Skeletal muscle tissue (tissue), 5 donors: Measurements from ENCODE around the gene C1orf56. TPM values are rescaled to one million over a fixed set of nuclear protein-coding genes. Genes with fewer than 3 reads are reported as not detected.
"Not testable (repeated sequence)": the region's sequence is repeated elsewhere in the genome, so short reads cannot be mapped to it uniquely, and the experiment has no call there.

Source experiments
- H3K27ac ChIP-seq: one replicate; pipeline ENCODE4 v1.7.0; 2013; ENCODE audit warnings: mild to moderate bottlenecking, low read depth, low read length, inconsistent platforms
- H3K27me3 ChIP-seq, 3 donors: one replicate each; pipeline ENCODE4 v1.7.0; 2013; ENCODE audit warnings: low read length in 3 of 3; ENCODE audit not compliant: control insufficient read depth in 3 of 3, insufficient read depth in 3 of 3
- H3K36me3 ChIP-seq, 3 donors: one replicate each; pipeline ENCODE4 v1.7.0; 2013; ENCODE audit warnings: low read length in 3 of 3; ENCODE audit not compliant: control insufficient read depth in 3 of 3, insufficient read depth in 3 of 3
- H3K4me1 ChIP-seq, 3 donors: one replicate each; pipeline ENCODE4 v1.7.0; 2013; ENCODE audit warnings: low read length in 3 of 3, mild to moderate bottlenecking in 3 of 3; ENCODE audit not compliant: control insufficient read depth in 3 of 3, insufficient read depth in 3 of 3
- H3K4me3 ChIP-seq, 3 donors: one replicate each; pipeline ENCODE4 v1.7.0; 2013; ENCODE audit warnings: low read length in 3 of 3
- H3K9ac ChIP-seq, 3 donors: one replicate each; pipeline ENCODE4 v1.7.0; 2013; ENCODE audit warnings: low read length in 3 of 3, mild to moderate bottlenecking in 3 of 3, moderate library complexity in 2 of 3, low read depth in 1 of 3
- H3K9me3 ChIP-seq, 3 donors: one replicate each; pipeline ENCODE4 v1.7.0; 2013; ENCODE audit warnings: low read length in 3 of 3; ENCODE audit not compliant: control insufficient read depth in 3 of 3
- small RNA-seq: library from RNA; depleted of rRNA; stranded (forward); fragments of <200 nt; gene quantifications from one replicate; pipeline ENCODE3, GENCODE V24; 2014
- total RNA-seq: library from RNA; depleted of rRNA; stranded (reverse); fragments of >200 nt; gene quantifications from one replicate; pipeline ENCODE4 v1.2.3, GENCODE V29; 2014
- donor health status: Osteomylitis.

C1orf56 gene
- total RNA-seq, 1 donor from 2014 or later = 1.6 TPM

DNA sequence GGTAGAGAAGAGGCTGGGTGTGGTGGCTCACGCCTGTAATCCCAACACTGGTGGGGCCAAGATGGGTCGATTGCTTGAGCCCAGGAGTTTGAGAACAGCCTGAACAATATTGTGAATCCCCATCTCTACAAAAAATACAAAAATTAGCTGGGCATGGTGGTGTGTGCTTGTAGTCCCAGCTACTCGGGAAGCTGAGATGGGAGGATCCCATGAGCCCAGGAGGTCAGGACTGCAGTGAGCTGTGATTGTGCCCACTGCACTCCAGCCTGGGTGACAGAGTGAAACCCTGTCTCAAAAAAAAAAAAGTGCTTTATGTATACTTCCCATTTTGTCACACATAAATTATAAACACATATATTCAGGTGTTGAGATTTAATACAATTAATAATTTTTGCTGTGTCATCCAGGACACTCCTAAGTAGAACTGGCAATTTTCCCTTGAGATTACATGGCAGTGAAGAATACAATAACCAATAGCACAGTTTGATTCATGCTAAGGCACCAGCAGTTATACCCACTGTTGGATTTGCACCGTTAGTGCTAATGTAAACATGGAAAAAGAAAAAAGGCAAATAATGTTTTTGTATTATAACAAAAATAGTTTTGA, 38.5 kb downstream of the C1orf56 start:
- H3K4me3 ChIP-seq = no peak overlapping the region
- H3K27ac ChIP-seq = no peak overlapping the region
- no peak overlapping the region for H3K9ac ChIP-seq
- no peaks in the 10 kb centered on the region for H3K4me1 ChIP-seq
- H3K27me3 ChIP-seq = no peaks in the 10 kb centered on the region
- no peaks in the 10 kb centered on the region for H3K9me3 ChIP-seq
- H3K36me3 ChIP-seq = peaks cover 0 to 5% (median 0%) of the 10 kb centered on the region in 3 donors

DNA sequence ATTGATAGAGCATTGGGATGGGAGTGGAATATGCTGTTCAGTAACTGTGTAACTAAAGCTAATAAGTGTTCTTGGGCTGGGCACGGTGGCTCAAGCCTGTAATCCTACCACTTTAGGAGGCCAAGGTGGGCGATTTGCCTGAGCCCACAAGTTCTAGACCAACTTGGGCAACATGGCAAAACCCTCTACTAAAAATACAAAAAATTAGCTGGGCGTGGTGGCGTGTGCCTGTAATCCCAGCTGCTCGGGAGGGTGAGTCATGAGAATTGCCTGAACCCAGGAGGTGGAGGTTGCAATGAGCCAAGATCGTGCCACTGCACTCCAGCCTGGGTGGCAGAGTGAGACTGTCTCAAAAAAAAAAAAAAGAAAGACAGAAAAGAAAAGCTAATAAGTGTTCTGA, 49.9 kb downstream of the C1orf56 start:
- not testable (repeated sequence) for H3K4me3 ChIP-seq, H3K9ac ChIP-seq, H3K36me3 ChIP-seq, H3K27ac ChIP-seq, H3K4me1 ChIP-seq, H3K9me3 ChIP-seq, H3K27me3 ChIP-seq

- H3K27me3 ChIP-seq = no peaks in the 10 kb centered on the region
- no peaks in the 10 kb centered on the region for H3K4me1 ChIP-seq
- H3K27ac ChIP-seq = no peak overlapping the region
- H3K9me3 ChIP-seq = no peaks in the 10 kb centered on the region
- no peak overlapping the region for H3K4me3 ChIP-seq
- no peak overlapping the region for H3K9ac ChIP-seq
- peaks cover 0 to 8% (median 3%) of the 10 kb centered on the region in 3 donors for H3K36me3 ChIP-seq
Observed at GRCh38 chr1:151098126-151098525, 50.6 kb downstream of the C1orf56 start.

Small RNAs within 50 kb of the gene (small RNA-seq; reads per million reads assigned to genes)
- not detected for gene RNU6-884P

Other genes starting within 250 kb of the C1orf56 start
- gene CTSK, start 239.5 kb upstream of the C1orf56 start, total RNA-seq = 55.3 TPM
- gene ARNT, start 171.2 kb upstream of the C1orf56 start, total RNA-seq = 31.8 TPM
- gene CTXND2, start 160.6 kb upstream of the C1orf56 start, total RNA-seq = not detected
- 47.5 TPM for gene SETDB1, start 121.4 kb upstream of the C1orf56 start, total RNA-seq
- 44.4 TPM for gene CERS2, start 72.9 kb upstream of the C1orf56 start, total RNA-seq
- gene ANXA9, start 65.5 kb upstream of the C1orf56 start, total RNA-seq = not detected
- gene MINDY1, start 40.8 kb upstream of the C1orf56 start, total RNA-seq = 16.2 TPM
- 9.9 TPM for gene PRUNE1, start 39.3 kb upstream of the C1orf56 start, total RNA-seq
- 0.52 TPM for gene BNIPL, start 11.2 kb upstream of the C1orf56 start, total RNA-seq
- 27.1 TPM for gene CDC42SE1, start 11.9 kb downstream of the C1orf56 start, total RNA-seq
- 2.1 TPM for gene MLLT11, start 12.6 kb downstream of the C1orf56 start, total RNA-seq
- gene GABPB2, start 23.0 kb downstream of the C1orf56 start, total RNA-seq = 7.8 TPM
- gene SEMA6C, start 98.9 kb downstream of the C1orf56 start, total RNA-seq = 15.7 TPM
- gene TNFAIP8L2, start 108.9 kb downstream of the C1orf56 start, total RNA-seq = 4.2 TPM
- gene LYSMD1, start 118.2 kb downstream of the C1orf56 start, total RNA-seq = 9.9 TPM
- 24.5 TPM for gene SCNM1, start 118.4 kb downstream of the C1orf56 start, total RNA-seq
- gene TMOD4, start 128.2 kb downstream of the C1orf56 start, total RNA-seq = 50.6 TPM
- 35.0 TPM for gene VPS72, start 142.4 kb downstream of the C1orf56 start, total RNA-seq
- gene PIP5K1A, start 150.8 kb downstream of the C1orf56 start, total RNA-seq = 51.7 TPM
- gene PSMD4, start 207.0 kb downstream of the C1orf56 start, total RNA-seq = 145 TPM
- 5.7 TPM for gene ZNF687, start 234.5 kb downstream of the C1orf56 start, total RNA-seq